SK-N-SH (cell line): ENCODE results near the gene BCAS3. TPM values are rescaled to one million over a fixed set of nuclear protein-coding genes. Genes with fewer than 3 reads are reported as not detected.

Source experiments
- CTCF ChIA-PET: fragments of 300-600, 350-600 bp; formaldehyde crosslinking; extraction: SDS; loops from one replicate; lab custom pipeline; 2021; lab: Yijun Ruan, JAX
- POLR2A ChIA-PET: fragments of 350-600 bp; sonication (Branson Sonifier 250); formaldehyde crosslinking; extraction: SDS; loops from one replicate; lab custom pipeline; 2020; ENCODE audit warnings: antibody characterized with exemption, inconsistent platforms; lab: Yijun Ruan, JAX
- DNase-seq: peaks from one replicate; pipeline ENCODE4 v3.0.0; 2012
- H2AFZ ChIP-seq: fragments of 200-600 bp; sonication (generic); 2 replicates; pipeline ENCODE4 v1.8.1; 2016; ENCODE audit warnings: antibody characterized with exemption, mild to moderate bottlenecking, low read depth
- H3F3A ChIP-seq: fragments of 200-600 bp; sonication (generic); replicated peaks from 2 replicates; pipeline ENCODE3; 2016; ENCODE audit warnings: antibody characterized with exemption, mild to moderate bottlenecking; ENCODE audit not compliant: insufficient read depth
- H3K27ac ChIP-seq, 2 experiments: fragments of 200-500 bp in 1 of 2; fragments of 200-600 bp in 1 of 2; sonication (Bioruptor generic) in 1 of 2; sonication (generic), shearing (Covaris generic) in 1 of 2; 2 replicates each; pipeline versions ENCODE4 v1.5.1 to v1.6.1; 2014 to 2016; ENCODE audit warnings: low read depth in 2 of 2, inconsistent platforms in 1 of 2, low read length in 1 of 2, mild to moderate bottlenecking in 1 of 2, mixed read lengths in 1 of 2
- H3K27me3 ChIP-seq: fragments of 200-600 bp; sonication (generic), shearing (Covaris generic); 2 replicates; pipeline ENCODE4 v1.6.1; 2016; ENCODE audit warnings: mixed run types; ENCODE audit not compliant: insufficient read depth
- H3K36me3 ChIP-seq, 2 experiments: fragments of 200-500 bp in 1 of 2; fragments of 200-600 bp in 1 of 2; sonication (Bioruptor generic) in 1 of 2; sonication (generic) in 1 of 2; replicated peaks in 1 of 2; 2 replicates each; pipeline versions ENCODE3 to v1.5.1; 2014 to 2016; ENCODE audit warnings: low read length in 1 of 2, mild to moderate bottlenecking in 1 of 2; ENCODE audit not compliant: insufficient read depth in 2 of 2, control insufficient read depth in 1 of 2
- H3K4me1 ChIP-seq, 2 experiments: fragments of 200-500 bp in 1 of 2; fragments of 200-600 bp in 1 of 2; sonication (Bioruptor generic) in 1 of 2; sonication (generic), shearing (Covaris generic) in 1 of 2; 2 replicates each; pipeline versions ENCODE4 v1.5.1 to v1.6.1; 2014 to 2016; ENCODE audit warnings: low read depth in 1 of 2, low read length in 1 of 2, mixed run types in 1 of 2; ENCODE audit not compliant: insufficient read depth in 2 of 2, control insufficient read depth in 1 of 2
- H3K4me2 ChIP-seq: fragments of 200-600 bp; sonication (generic), shearing (Covaris generic); 2 replicates; pipeline ENCODE4 v1.6.1; 2017; ENCODE audit warnings: mixed run types
- H3K4me3 ChIP-seq, 2 experiments: fragments of 200-500 bp in 1 of 2; fragments of 200-600 bp in 1 of 2; sonication (Bioruptor generic) in 1 of 2; sonication (generic), shearing (Covaris generic) in 1 of 2; 2 replicates each; pipeline versions ENCODE4 v1.5.1 to v1.8.1; 2014 to 2016; ENCODE audit warnings: low read depth in 2 of 2, inconsistent platforms in 1 of 2, low read length in 1 of 2, mild to moderate bottlenecking in 1 of 2, mixed read lengths in 1 of 2, moderate library complexity in 1 of 2
- H3K79me2 ChIP-seq: fragments of 200-600 bp; sonication (generic); 2 replicates; pipeline ENCODE4 v1.8.1; 2017; ENCODE audit warnings: mild to moderate bottlenecking; ENCODE audit not compliant: insufficient read depth
- H3K9ac ChIP-seq: fragments of 200-600 bp; sonication (generic); 2 replicates; pipeline ENCODE4 v1.6.1; 2017; ENCODE audit warnings: mixed run types
- H3K9me2 ChIP-seq: fragments of 200-600 bp; sonication (generic); 2 replicates; pipeline ENCODE4 v1.6.1; 2017; ENCODE audit warnings: mixed run types
- H3K9me3 ChIP-seq: fragments of 200-600 bp; sonication (generic); 2 replicates; pipeline ENCODE4 v1.6.1; 2017; ENCODE audit warnings: mixed run types, mild to moderate bottlenecking, moderate library complexity
- H4K20me1 ChIP-seq: fragments of 200-600 bp; sonication (generic); 2 replicates; pipeline ENCODE4 v1.6.1; 2017; ENCODE audit warnings: mild to moderate bottlenecking, mixed run types; ENCODE audit not compliant: insufficient read depth
- CHD2 ChIP-seq: fragments of 150-350 bp; IDR thresholded peaks from 2 replicates; pipeline ENCODE4 v1.6.1; 2018; ENCODE audit warnings: low read length; ENCODE audit not compliant: partially characterized antibody
- EZH2phosphoT487 ChIP-seq: fragments of 200-600 bp; sonication (generic); IDR thresholded peaks from 2 replicates; pipeline ENCODE4 v1.6.1; 2017; ENCODE audit warnings: low read depth, mixed run types, mild to moderate bottlenecking, antibody characterized with exemption, moderate library complexity, borderline replicate concordance
- FOSL2 ChIP-seq: IDR thresholded peaks from 2 replicates; pipeline ENCODE4 v1.4.0; 2012; ENCODE audit warnings: low read depth, mild to moderate bottlenecking, moderate library complexity, borderline replicate concordance
- FOXJ3 ChIP-seq: sonication (generic); formaldehyde crosslinking; IDR thresholded peaks from 2 replicates; pipeline ENCODE4 v1.5.1; 2020; ENCODE audit warnings: mild to moderate bottlenecking, missing genetic modification reagents
- GABPA ChIP-seq: IDR thresholded peaks from 2 replicates; pipeline ENCODE4 v1.4.0; 2012; ENCODE audit warnings: low read depth, mild to moderate bottlenecking
- GATA2 ChIP-seq: sonication (generic); formaldehyde crosslinking; IDR thresholded peaks from 2 replicates; pipeline ENCODE4 v1.5.0; 2020; ENCODE audit warnings: mild to moderate bottlenecking, missing genetic modification reagents
- JUND ChIP-seq: IDR thresholded peaks from 2 replicates; pipeline ENCODE4 v1.4.0; 2012
- MXI1 ChIP-seq: IDR thresholded peaks from 2 replicates; pipeline ENCODE4 v1.6.1; 2012; ENCODE audit warnings: mild to moderate bottlenecking, low read depth, low read length, improper control_type of control experiment
- NRF1 ChIP-seq: IDR thresholded peaks from 2 replicates; pipeline ENCODE4 v1.6.1; 2012; ENCODE audit warnings: low read depth, mild to moderate bottlenecking, low read length
- PBX3 ChIP-seq: IDR thresholded peaks from 2 replicates; pipeline ENCODE4; 2012
- RAD21 ChIP-seq: IDR thresholded peaks from 2 replicates; pipeline ENCODE4 v1.6.1; 2012; ENCODE audit warnings: mild to moderate bottlenecking, low read length
- RCOR1 ChIP-seq: fragments of 150-350 bp; IDR thresholded peaks from 2 replicates; pipeline ENCODE4 v1.6.1; 2017; ENCODE audit warnings: antibody characterized with exemption, low read length
- REST ChIP-seq: IDR thresholded peaks from 2 replicates; pipeline ENCODE4 v1.6.1; 2012; ENCODE audit warnings: mild to moderate bottlenecking, low read depth, low read length, moderate library complexity
- RXRA ChIP-seq: IDR thresholded peaks from 2 replicates; pipeline ENCODE4 v1.4.0; 2012; ENCODE audit warnings: low read depth, mild to moderate bottlenecking, borderline replicate concordance
- SMC3 ChIP-seq: IDR thresholded peaks from 2 replicates; pipeline ENCODE4 v1.6.1; 2012; ENCODE audit warnings: low read depth, low read length, improper control_type of control experiment
- USF1 ChIP-seq: IDR thresholded peaks from 2 replicates; pipeline ENCODE4 v1.4.0; 2012; ENCODE audit warnings: low read depth, borderline replicate concordance
- USF2 ChIP-seq: fragments of 150-350 bp; IDR thresholded peaks from 2 replicates; pipeline ENCODE4 v1.6.1; 2017; ENCODE audit warnings: antibody characterized with exemption, low read length, low read depth, borderline replicate concordance
- YY1 ChIP-seq: IDR thresholded peaks from 2 replicates; pipeline ENCODE4 v1.4.0; 2012; ENCODE audit warnings: low read depth, mild to moderate bottlenecking
- WGBS: methylation state at CpG from one replicate; pipeline ENCODE4 v1.1.6; 2017; ENCODE audit warnings: low lambda C conversion rate; 5-methylcytosine and 5-hydroxymethylcytosine counted together
- polyA plus RNA-seq, 3 experiments: library from polyadenylated mRNA; depleted of rRNA; stranded (reverse); fragments of >200 nt; gene quantifications; 2 replicates each; pipeline ENCODE4 v1.2.3, GENCODE V29; 2012

The BCAS3 gene
- polyA plus RNA-seq, 1 of the 3 experiments (the other 2 are of a cell fraction), result 5.9 TPM

GRCh38 chr17:61280851-61281250, 603.2 kb downstream of the BCAS3 start:
- no peak overlapping the region for H3K9ac ChIP-seq

GRCh38 chr17:61282377-61282776, 604.7 kb downstream of the BCAS3 start:
- CTCF ChIA-PET, result interaction anchor here (0.6 to 2.4 kb wide), 4 partner anchors 9 to 131 kb away, joined by 3 to 10 read pairs (median 4); no protein-coding TSS in a partner anchor
- no peak overlapping the region for H2AFZ ChIP-seq
- no peaks in the 10 kb centered on the region for H3K27me3 ChIP-seq
- H3K4me1 ChIP-seq, result peaks cover 2 to 32% of the 10 kb centered on the region in 2 experiments; a peak in 3 of 4 replicates
- no peak overlapping the region for H3K27ac ChIP-seq
- DNase-seq, result no peak
- H3K36me3 ChIP-seq, result no peaks in the 10 kb centered on the region
- no peak overlapping the region for H3K4me3 ChIP-seq
- no peak overlapping the region for H3K9ac ChIP-seq
- no peaks in the 10 kb centered on the region for H3K9me3 ChIP-seq
- POLR2A ChIA-PET, result no interaction called here
- WGBS, result 96% methylated on average over 3 of the region's 3 CpGs
- peaks cover 30% of the 10 kb centered on the region for H3F3A ChIP-seq
- H3K79me2 ChIP-seq, result no peaks in the 10 kb centered on the region
- no peaks in the 10 kb centered on the region for H3K9me2 ChIP-seq
- H3K4me2 ChIP-seq, result no peak overlapping the region
- no peaks in the 10 kb centered on the region for H4K20me1 ChIP-seq
- TF ChIP-seq YY1 (no peak), NRF1 (no peak), USF1 (no peak), SMC3 (no peak), EZH2phosphoT487 (no peak), FOXJ3 (CRISPR knock-in tag) (no peak), FOSL2 (no peak), GABPA (no peak), GATA2 (CRISPR knock-in tag) (no peak), USF2 (no peak), RXRA (no peak), CHD2 (no peak), PBX3 (no peak), RAD21 (no peak), RCOR1 (no peak), JUND (no peak)

More at GRCh38 chr17:61280851-61281250, 603.2 kb downstream of the BCAS3 start:
- Histone ChIP-seq H2AFZ (no peak overlapping the region), H3K79me2 (no peaks in the 10 kb centered on the region), H3K4me2 (no peak overlapping the region), H3K4me3 (no peak overlapping the region), H4K20me1 (no peaks in the 10 kb centered on the region), H3K4me1 (peaks cover 0 to 26% of the 10 kb centered on the region in 2 experiments; a peak in 3 of 4 replicates), H3K27ac (no peak overlapping the region), H3K9me2 (no peaks in the 10 kb centered on the region), H3K9me3 (no peaks in the 10 kb centered on the region), H3F3A (peaks cover 30% of the 10 kb centered on the region), H3K27me3 (no peaks in the 10 kb centered on the region), H3K36me3 (no peaks in the 10 kb centered on the region)
- CTCF ChIA-PET, result interaction anchor here (1.1 to 3.0 kb wide), 2 partner anchors 9 to 26 kb away, joined by 3 to 8 read pairs; no protein-coding TSS in a partner anchor
- TF ChIP-seq RAD21 (no peak), MXI1 (no peak), REST (no peak), YY1 (no peak)
- WGBS, result 88% methylated on average over 3 of the region's 3 CpGs
- POLR2A ChIA-PET, result no interaction called here
- no peak for DNase-seq
